ENCODE measurements around the gene HLA-DQB1.
"Not testable (repeated sequence)": the region's sequence is repeated elsewhere in the genome, so short reads cannot be mapped to it uniquely, and the experiment has no call there.

HLA-DQB1 gene

DNA sequence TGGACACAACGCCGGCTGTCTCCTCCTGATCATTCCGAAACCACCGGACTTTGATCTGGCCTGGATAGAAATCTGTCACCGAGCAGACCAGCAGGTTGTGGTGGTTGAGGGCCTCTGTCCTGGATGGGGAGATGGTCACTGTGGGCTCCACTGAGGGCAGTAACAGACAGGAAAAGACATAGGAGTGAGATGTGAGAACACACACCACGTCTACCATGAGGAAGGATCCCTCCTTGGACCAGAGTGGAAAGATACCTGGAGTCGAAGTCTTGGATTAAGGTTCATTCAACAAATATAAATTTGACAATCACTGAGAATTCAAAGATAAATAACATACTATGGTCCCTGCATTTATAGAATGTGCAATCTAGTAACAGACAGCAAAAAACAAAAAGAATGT lies 4.4 kb downstream of the HLA-DQB1 start:
- no peak for DNase-seq

DNA sequence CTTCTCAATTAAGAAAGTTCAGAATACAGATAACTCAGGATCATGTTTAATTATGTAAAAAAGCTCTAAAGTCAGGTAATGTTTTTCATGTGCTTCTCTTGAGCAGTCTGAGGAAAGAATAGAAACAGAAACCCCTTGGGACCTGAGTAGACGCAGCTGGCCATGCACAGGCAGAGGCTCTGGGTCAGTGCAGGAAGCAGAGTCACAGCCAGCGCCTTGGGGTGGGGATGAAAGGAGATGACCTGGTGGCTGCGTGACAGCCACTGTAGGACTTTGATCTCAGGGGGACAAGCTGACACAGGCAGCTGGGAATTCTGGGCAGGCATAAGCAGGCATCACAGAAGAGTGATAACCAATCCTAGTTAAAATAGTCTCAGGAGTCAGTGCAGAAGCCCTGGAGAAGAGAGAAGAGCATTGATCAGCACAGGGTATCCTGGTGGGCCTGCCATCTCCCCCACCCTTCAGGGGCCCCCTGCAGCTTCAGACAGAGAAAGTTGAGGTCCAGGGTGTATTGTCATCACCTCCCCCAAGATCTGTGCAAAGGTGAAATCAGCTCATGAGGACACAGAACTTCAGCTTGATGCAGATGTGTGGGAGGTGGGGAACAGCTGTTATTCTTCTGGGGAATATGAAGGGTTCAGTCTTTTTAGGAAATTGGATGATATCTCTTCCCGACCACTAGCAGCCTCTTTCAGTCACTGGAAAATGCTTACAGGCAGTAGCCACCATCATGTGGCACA lies 6.4 kb downstream of the HLA-DQB1 start:
- DNase-seq = peak in 1 of 2 donors; percentile 31

DNA sequence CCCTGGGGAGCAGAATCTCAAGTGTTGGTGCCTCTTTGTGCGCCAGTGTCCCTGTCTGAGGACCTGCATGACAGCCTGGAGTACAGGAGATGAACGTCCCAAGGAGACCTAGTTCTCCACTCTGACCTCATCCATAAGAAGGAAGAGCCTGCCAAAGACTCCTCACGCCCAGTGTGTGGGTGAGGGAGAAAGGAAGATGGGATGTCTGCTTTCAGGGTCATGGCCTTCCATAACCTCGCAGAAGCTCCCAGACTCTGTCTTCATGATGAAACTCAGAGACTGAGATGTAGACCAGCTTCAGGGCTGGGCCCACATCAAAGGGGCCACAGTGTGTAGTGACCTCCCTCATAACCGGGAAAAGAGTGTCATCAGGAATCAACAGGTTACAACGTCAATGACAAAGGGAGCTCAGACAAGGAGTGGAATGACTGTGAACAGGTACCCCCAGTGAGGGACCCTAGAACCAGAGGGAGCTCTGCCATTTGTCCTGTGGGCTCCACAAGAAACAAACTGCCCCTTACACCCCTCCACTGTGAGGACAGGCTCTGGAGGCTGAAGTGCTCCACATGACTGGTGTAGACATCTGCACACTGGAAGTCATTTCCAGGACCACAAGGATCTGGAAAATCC lies 8.1 kb downstream of the HLA-DQB1 start:
- no peak for DNase-seq

DNA sequence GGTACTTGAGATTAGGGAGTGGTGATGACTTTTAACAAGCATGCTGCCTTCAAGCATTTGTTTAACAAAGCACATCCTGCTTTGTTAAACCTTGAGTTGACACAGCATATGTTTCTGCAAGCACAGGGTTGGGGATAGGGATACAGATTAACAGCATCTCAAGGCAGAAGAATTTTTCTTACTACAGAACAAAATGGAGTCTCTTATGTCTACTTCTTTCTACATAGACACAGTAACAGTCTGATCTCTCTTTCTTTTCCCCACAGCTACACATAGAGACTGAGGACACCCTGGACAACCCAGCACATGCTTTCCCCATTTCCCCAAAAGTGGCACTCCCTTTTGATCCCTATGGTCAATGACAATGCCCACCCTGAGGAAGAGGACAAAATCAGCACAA lies 8.6 kb downstream of the HLA-DQB1 start:
- not testable (repeated sequence) for DNase-seq

DNA sequence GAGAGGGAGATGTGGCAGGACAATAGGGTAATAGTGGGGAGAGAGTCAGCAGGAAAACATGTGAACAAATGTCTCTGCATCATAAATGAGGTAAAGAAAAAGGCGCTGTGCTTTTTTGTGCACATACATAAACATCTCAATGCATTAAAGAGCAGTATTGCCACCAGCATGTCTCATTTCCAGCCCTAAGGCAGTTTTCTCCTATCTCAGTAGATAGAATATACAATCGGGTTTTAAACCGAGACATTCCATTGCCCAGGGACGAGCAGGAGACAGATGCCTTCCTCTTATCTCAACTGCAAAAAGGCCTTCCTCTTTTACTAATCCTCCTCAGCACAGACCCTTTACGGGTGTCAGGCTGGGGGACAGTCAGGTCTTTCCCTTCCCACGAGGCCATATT lies 9.1 kb downstream of the HLA-DQB1 start:
- DNase-seq = not testable (repeated sequence)

DNA sequence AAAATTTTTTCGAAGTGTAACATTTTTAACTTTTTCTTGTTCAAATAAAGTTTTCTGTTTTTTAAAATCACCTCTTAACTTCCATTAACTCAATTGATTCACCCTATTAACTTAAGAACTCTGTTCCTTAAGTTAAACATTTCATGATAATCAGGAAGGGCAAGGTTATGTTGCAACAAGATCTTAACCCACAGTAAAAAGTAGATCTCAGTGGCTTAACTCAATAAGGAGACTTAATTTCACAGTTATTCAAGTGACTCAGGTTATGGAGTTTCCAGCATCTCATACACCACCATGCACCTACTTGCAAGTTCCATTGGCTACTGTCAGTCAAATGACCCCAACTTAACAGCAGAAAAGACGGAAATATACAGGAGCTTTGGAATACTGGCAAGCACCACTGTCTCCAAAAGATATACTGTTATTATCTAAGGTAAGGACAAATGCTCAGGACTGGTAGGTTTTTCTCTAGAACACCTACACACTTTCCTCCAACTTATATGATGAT lies 11.2 kb downstream of the HLA-DQB1 start:
- no peak for DNase-seq

DNA sequence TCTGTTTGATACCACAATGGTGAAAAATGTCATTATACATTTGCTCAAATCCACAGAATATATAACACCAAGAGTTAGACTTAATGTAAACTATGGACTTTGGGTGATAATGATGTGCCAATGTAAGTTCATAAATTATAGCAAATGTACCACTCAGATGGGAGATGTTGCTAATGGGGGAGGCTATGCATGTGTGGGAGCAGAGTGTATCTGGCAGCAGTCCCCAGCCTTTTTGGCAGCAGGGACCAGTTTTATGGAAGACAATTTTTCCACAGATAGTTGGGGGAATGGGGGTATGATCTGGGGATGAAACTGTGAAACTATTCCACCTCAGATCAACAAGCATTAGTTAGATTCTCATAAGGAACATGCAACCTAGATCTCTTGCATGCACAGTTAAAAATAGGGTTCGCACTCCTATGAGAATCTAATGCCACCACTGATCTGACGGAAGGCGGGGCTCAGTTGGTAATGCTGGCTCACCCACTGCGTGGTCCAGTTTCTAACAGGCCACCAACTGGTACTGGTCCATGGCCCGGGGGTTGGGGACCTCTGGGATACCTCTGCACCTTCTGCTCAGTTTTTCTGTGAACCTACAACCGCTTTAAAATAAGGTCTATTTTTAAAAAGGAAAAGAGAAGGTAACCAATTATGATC lies 21.3 kb downstream of the HLA-DQB1 start:
- DNase-seq = no peak

DNA sequence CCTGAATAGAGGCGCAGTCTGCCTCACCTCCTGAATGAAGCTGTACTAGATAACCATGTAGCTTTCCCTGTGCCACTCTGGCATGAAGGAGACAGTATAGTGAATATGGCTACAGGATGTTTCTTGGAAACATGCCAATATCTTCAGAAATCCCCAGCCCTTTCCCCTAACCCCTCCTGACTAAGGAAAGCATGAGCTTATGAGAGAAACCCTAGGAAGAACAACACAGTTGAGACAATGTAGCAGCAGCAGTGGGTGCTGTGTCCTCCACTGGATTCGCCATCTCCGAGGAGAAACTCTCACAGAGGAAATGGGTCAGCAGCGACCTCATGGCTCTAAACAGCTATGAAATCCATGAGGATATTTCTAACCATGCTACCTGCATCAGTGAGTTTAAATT lies 22.6 kb downstream of the HLA-DQB1 start:
- no peak for DNase-seq

DNA sequence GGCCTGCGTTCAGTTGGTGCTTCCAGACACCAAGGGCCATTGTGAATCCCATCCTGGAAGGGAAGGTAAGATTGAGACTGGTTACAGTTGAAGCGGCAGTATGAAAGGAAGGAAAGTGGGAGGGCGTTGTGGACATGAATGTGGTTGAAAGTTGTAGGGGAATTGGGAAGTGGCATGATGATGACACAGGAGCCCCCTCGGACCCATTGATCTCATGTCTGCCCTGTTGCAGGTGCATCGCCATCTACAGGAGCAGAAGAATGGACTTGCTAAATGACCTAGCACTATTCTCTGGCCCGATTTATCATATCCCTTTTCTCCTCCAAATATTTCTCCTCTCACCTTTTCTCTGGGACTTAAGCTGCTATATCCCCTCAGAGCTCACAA lies 23.7 kb downstream of the HLA-DQB1 start:
- DNase-seq = no peak

DNA sequence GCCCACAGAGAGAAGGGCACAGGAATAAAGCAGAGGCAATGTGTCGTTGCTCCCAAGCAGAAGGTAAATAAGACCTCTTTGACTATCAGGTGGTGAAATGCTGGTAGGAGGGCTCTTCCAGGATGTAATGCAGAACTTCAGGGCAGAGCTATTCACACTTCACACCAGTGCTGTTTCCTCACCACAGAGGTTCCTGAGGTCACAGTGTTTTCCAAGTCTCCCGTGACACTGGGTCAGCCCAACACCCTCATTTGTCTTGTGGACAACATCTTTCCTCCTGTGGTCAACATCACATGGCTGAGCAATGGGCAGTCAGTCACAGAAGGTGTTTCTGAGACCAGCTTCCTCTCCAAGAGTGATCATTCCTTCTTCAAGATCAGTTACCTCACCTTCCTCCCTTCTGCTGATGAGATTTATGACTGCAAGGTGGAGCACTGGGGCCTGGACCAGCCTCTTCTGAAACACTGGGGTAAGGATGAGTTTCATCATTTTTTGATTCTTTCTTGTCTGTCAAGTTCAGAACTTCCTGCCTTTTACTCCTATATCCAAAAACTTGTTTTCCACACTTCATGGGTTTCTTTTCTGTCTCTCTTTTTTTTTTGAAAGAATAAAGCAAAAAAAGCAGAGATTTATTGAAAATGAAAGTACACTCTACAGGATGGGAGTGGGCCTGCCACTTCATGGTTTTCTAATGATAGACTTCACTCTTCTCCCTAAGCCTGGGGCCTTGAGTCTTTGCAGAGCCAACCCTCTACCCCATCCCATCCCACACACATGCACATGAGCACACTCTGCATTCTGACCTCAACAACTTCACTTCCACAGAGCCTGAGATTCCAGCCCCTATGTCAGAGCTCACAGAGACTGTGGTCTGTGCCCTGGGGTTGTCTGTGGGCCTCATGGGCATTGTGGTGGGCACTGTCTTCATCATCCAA lies 24.4 kb downstream of the HLA-DQB1 start:
- DNase-seq = not testable (repeated sequence)

DNA sequence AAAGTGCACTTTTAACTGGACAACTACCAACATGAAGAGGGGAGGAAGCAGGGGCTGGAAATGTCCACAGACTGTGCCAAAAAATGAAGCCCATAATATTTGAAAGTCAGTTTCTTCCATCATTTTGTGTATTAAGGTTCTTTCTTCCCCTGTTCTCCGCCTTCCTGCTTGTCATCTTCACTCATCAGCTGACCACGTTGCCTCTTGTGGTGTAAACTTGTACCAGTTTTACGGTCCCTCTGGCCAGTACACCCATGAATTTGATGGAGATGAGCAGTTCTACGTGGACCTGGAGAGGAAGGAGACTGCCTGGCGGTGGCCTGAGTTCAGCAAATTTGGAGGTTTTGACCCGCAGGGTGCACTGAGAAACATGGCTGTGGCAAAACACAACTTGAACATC lies 25.3 kb downstream of the HLA-DQB1 start:
- no peak for DNase-seq

DNA sequence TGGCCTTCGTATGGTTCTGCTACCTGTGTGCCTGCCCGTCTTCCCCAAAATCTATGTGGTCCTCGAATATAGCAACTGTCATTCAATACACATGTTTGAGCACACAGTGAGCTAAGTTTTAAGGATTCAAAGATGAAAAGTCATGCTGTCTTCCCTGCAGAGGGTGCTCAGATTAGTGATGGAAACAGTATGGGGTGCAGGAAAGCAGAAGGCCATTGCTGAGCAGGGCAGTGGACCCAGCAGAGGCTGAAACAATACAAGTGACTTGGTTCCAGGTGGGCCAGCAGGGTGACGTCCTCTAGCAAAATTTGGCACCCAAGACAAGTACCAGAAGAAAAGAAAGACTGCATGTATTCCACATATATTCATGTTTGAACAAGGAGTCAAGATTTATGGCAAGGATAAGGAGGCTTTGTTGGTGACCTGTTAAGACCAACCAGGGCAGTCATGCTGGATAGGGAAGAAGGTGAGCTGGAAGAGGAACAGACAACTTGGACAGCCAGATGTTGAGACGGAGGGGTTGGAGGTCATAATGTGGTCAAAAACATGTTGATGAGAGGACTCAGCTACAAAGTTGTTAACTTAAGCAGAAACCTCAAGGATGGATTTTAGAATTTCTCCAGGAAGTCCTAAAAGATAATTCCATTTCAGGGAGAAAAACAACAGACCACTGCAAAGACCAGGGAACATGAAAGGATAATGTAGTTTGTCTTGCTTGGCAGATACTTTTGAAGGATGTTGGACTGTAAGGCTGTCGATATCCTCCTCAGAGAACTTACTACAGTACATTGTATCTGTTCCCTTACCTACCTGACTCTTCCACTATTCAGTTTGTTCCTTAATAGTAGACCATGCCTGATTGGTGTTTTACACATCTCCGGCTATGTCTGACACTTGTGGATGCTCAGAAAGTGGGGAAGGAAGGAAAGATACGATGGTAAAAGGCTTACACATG lies 26.7 kb downstream of the HLA-DQB1 start:
- DNase-seq = no peak

DNA sequence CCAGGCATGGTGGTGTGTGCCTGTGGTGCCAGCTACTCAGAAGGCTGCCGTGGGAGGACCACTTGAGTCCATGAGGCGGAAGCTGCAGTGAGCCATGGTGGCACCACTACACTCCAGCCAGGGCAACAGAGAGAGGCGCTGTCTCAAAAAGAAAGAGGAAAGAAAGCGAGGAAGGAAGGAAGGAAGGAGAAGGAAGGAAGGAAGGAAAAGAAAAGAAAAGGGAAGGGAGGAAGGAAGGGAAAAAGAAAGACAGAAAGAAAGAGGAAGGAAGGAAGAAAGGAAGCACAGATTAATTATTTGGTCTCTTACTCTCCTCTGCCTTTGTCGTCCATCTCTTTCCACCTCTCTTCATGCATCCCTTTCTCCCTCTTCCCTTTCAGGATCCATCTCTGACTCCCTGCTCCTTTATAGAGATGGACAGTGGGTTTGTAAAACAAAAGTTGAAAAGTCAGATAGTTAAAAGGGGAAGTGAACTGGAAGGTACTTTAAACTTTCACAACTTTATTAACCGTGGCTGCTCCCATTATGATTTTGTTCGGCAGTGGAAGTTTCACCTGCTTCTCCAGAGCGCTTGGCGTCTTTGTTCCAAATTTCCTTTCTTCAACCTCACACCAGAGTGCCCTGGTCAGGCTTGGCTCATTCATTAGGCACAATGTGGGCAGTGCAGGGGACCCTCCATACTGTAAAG lies 27.8 kb downstream of the HLA-DQB1 start:
- DNase-seq = peak in 1 of 2 donors; percentile 47

DNA sequence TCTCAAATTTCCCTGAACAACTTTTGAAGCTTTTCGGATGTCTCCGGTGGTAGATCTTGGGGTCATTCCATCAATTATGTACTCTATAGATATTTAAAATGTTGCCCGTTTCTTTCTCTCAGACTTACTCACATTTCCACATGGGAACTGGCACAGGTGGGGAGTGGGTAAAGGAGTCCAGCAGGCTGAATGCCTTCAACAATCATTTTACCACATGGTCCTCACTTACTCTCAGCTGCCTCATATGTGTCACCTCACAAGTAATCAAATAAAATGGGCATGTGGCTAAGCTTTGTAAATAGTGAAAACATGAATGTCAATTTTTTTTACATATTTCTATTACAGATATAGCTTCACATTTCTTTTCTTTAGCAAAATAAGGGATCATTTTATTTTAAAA lies 28.6 kb downstream of the HLA-DQB1 start:
- DNase-seq = no peak

DNA sequence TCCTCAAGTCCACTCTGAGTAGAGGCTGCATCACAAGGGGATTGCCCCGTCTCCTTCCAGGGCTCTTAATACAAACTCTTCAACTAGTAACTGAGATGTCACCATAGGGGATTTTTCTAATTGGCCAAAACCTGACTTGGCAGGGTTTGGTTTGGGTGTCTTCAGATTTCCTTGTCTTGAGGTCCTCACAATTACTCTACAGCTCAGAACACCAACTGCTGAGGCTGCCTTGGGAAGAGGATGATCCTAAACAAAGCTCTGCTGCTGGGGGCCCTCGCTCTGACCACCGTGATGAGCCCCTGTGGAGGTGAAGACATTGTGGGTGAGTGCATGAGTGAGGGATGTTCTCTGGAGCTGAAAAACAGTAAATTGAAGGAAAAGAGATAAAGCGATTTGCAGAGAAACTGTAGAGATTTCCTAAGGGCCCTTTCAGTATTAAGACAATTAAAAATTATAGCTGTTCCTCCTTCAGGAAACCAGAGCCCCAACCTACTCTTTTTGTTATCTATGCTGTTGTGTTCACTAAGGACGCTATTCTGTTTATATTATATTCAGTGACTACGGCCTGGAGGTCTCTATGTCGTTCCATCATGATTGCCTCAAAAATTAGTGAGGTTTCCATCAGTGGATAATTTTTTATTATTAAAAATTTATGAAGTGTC lies 29.1 kb downstream of the HLA-DQB1 start, which contains the start of gene HLA-DQA1:
Gene HLA-DQA1 (plus strand): TSS at position 188 of the 662 bp plus-strand sequence. CDS start 53 bp downstream, at position 241.
- peak; percentile 72 to 82 for DNase-seq

DNA sequence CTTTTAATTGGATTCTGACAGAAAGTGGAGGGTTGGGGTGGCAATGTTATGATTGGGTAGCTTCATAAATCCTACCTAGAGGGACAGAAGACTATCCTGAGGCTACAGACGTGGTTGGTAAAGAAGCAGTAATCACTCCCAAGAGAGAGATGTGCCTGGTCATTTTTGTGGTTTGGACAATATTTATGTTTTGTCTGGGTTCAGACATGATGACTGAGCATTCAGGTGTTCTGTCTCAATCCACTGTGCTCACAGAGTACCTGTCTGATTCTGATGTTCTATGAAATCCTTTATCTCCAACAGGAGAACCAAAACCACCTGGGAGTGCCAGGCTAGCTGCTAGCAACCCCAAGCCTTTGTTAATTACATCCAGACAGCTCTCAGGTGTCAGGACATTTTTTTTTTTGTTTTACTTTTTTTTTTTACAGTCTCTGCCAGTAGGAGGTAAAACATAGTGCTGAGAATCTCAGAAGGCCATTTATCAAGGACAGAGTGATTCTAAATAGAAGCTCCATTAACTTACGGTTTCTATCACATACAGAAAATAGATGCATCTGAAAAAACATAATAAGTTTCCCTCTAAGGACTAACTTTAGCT lies 30.8 kb downstream of the HLA-DQB1 start:
- DNase-seq = no peak

DNA sequence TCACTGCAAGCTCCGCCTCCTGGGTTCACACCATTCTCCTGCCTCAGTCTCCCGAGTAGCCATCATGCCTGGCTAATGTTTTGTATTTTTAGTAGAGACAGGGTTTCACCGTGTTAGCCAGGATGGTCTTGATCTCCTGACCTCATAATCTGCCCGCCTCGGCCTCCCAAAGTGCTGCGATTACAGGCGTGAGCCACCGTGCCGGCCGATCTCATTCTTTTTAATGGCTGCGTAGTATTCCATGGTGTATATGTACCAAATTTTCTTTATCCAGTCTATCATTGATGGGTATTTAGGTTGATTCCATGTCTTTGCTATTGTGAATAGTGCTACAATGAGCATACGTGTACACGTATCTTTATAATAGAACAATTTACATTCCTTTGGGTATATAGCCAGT lies 36.7 kb downstream of the HLA-DQB1 start:
- DNase-seq = not testable (repeated sequence)

DNA sequence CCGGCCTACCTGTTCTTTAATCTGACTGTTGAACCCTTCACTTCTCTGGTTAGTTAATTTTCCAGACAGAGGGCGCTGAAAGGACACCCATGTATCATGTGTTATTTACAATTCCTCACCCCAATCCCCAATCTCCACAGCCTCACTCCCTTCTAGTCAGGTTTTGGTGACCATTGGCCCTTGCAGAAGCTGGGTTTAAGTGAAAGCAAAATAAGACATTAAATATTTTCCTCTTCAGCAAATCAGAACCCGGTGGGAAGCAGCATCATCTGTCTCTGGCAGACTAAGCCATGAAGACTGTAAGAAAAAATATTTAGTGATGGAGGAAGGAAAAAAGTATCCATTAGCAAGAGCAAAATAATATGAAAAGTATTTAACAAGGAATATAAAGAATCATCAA lies 38.6 kb downstream of the HLA-DQB1 start:
- peak; percentile 48 to 71 for DNase-seq

DNA sequence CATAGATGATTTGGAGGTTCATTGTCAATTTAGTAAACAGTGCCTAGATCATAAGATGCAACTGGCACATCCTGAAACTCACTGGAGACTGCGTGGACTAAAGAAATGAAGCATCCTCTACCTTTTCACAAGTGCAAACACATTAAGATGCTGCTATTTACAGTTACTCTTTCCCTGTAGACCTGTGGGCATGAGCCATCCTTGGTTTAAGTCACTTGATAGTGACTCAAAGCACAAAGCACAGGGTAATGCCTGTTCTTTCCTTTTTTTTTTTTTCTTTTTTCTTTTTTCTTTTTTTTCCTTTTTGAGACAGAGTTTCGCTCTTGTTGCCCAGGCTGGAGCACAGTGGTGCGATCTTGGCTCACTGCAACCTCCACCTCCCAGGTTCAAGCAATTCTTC lies 39.2 kb downstream of the HLA-DQB1 start:
- no peak for DNase-seq

DNA sequence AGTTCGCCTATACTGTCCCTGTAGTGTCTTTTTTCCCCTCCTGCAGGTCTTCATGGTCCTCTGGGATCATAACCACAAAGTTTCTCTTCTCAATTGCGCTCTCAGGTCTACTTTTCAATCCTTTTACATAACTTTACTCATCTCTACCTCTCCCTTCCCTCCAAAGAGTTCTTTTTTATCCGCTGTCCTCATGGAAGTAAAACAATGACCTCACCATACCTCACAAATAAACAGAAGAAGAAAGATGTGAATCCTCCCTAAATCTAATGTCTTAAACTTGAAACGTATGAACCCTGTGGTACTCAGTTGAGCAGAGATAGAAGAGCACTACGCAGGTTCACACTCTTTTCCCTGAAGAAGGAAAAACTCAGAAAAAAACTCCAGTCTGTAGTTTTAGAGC lies 41.3 kb downstream of the HLA-DQB1 start:
- no peak for DNase-seq

Data from CD4-positive, alpha-beta T cell treated with Interleukin-1 beta for 1 hour (primary cell).